Measurements from ENCODE around the gene LRRC74B.
"Not testable (repeated sequence)": the region's sequence is repeated elsewhere in the genome, so short reads cannot be mapped to it uniquely, and the experiment has no call there.

LRRC74B gene

DNA sequence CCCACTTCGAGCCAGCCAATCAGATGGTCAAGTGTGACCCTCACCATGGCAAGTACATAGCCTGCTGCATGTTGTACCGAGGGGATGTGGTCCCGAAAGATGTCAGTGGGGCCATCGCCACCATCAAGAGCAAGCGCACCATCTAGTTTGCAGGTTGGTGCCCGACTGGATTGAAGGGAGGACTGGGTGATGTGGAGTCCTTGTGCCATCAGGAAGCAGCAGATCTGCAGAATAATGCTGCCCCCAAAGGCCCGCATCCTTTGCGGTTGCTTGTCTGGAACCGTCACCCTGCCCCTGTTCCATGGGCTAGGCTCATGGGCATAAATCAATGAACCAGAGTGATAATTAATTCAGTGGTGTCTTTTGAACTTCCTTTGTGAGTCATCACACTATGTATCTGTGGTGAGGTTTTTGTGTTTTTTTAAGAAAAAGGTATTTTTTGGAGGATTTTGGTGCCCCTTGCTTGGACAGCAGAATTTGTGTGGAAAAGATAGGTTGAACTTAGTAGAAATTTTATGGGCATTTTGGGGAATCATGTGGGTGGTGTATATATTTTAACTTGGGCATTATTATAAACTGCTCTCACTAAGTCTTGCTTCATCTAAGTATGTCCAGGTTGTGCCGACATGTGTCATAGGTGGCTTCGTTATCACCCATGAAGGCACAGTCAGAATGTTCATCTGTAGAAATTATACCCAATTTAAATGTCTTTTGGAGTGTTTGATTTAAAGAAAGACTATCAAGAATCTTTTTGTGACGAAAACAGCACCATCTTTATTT is 22.3 kb downstream of the LRRC74B start:
- H3K9me3 ChIP-seq (ENCODE audit: severe bottlenecking): no peaks in the 10 kb centered on the region
- DNase-seq: no peak

DNA sequence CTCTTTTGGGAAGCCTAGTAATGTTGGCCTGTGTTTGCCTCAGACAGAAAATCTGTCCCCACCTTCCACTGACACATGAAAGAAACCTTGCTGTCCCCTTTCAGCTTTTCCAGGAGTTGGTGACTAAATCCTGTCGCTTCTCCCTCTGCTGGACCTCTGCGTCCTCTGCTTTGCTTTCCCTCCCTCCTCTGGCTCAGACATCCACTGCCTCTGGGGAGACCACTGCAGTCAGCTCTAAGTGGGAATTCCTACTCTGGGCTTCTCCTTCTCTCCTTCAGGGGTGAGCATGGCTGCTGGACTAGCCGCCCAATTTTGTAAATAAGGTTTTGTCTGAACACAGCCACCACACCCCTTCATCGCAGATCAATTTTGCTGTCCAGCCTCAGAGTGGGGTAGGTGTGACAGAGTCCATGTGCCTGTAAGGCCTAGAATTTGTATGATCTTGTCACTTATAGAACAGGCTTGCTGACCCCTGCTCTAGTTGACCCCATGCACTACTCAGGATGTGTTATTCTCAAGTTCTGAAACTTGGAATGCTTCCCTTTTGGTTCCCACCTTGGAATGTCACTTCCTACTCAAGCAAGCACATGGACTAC is 23.0 kb downstream of the LRRC74B start:
- no peak for DNase-seq
- no peaks in the 10 kb centered on the region for H3K36me3 ChIP-seq
- H3K9me3 ChIP-seq (ENCODE audit: severe bottlenecking): no peaks in the 10 kb centered on the region
- TF ChIP-seq, protein P1, sequence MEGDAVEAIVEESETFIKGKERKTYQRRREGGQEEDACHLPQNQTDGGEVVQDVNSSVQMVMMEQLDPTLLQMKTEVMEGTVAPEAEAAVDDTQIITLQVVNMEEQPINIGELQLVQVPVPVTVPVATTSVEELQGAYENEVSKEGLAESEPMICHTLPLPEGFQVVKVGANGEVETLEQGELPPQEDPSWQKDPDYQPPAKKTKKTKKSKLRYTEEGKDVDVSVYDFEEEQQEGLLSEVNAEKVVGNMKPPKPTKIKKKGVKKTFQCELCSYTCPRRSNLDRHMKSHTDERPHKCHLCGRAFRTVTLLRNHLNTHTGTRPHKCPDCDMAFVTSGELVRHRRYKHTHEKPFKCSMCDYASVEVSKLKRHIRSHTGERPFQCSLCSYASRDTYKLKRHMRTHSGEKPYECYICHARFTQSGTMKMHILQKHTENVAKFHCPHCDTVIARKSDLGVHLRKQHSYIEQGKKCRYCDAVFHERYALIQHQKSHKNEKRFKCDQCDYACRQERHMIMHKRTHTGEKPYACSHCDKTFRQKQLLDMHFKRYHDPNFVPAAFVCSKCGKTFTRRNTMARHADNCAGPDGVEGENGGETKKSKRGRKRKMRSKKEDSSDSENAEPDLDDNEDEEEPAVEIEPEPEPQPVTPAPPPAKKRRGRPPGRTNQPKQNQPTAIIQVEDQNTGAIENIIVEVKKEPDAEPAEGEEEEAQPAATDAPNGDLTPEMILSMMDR (IDR thresholded peaks at IDR 0.05; ENCODE audit: low read depth, low read length): no peak
- no peaks in the 10 kb centered on the region for H3K27me3 ChIP-seq (ENCODE audit: insufficient read depth, low read depth, severe bottlenecking)
- no peak overlapping the region for H3K27ac ChIP-seq
- no peak overlapping the region for H3K4me3 ChIP-seq (ENCODE audit: low read depth, low read length)

More for the DNA sequence above, 22.3 kb downstream of the LRRC74B start:
- H3K4me3 ChIP-seq (ENCODE audit: low read depth, low read length): no peak overlapping the region
- no peak overlapping the region for H3K27ac ChIP-seq
- H3K27me3 ChIP-seq (ENCODE audit: insufficient read depth, low read depth, severe bottlenecking): no peaks in the 10 kb centered on the region
- H3K36me3 ChIP-seq: no peaks in the 10 kb centered on the region
- TF ChIP-seq, protein P1 (IDR thresholded peaks at IDR 0.05; ENCODE audit: low read depth, low read length): no peak

DNA sequence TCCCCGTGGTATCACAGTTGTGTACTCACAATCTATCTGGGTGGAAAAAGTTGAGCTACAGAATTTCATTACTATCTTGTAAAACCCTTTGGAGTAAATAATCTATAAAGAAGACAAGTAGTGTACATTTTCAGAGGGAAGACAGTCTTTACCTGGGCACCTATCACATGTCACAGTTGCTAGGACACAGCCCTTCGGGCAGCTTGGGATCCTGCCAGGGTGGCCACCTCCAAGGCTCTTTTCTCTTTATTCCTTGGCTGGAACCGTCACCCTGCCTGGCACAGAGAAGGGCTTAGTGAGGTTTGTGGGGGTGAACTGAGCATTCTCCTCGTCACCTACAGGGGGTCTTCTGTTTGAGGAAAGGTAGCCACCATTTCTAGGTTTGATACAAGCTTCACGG is 23.6 kb downstream of the LRRC74B start:
- Histone ChIP-seq H3K27ac (no peak overlapping the region), H3K27me3 (ENCODE audit: insufficient read depth, low read depth, severe bottlenecking) (no peaks in the 10 kb centered on the region), H3K9me3 (ENCODE audit: severe bottlenecking) (no peaks in the 10 kb centered on the region), H3K4me3 (ENCODE audit: low read depth, low read length) (no peak overlapping the region), H3K36me3 (no peaks in the 10 kb centered on the region)
- TF ChIP-seq, protein P1 (IDR thresholded peaks at IDR 0.05; ENCODE audit: low read depth, low read length): no peak
- no peak for DNase-seq

DNA sequence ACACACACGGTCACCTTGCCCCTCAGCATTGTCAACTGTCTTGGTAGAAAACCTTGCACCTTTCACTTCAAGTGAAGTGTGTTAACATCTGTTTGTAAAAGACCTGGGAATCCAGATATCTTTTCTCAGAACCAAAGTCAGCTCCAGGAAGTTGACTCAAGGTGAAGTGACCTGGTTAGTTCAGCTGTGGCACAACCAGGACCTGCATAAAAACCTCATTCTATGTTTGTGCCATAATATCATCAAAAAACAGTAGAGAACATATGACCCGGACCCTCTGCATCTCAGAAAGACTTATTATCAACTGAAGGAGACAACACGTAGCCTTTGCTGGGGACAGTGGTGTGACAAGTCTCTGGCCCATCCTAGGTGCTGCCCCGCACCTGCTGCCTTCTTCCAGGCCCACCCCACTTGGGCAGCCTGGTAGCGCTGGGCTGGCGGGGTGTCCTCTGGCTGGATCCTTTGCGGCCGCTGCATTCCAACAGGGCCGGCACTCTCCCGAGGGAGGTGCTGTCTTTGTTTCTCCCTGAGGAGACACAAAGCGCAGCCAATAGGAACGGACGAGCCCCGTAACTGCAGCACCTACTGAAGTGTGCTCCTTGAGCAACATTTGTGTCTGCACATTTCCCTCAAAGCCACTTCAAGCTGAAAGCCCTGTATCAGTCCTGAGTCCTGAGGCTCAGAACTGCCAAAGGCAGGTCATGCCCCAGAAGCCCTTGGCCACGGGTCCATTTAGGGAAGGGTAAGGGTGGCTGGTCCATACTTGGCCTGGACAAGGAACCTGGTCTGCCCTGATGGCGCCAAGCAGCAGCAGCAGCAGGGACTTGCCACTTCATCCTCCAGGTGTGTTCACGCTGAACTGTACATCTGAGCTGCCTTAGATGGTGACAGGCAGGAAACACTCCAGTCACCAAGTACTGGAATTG is 25.2 kb downstream of the LRRC74B start:
- Histone ChIP-seq H3K4me3 (ENCODE audit: low read depth, low read length) (no peak overlapping the region), H3K27me3 (ENCODE audit: insufficient read depth, low read depth, severe bottlenecking) (no peaks in the 10 kb centered on the region), H3K27ac (no peak overlapping the region), H3K9me3 (ENCODE audit: severe bottlenecking) (no peaks in the 10 kb centered on the region), H3K36me3 (no peaks in the 10 kb centered on the region)
- no peak for DNase-seq
- TF ChIP-seq, protein P1 (IDR thresholded peaks at IDR 0.05; ENCODE audit: low read depth, low read length): no peak

DNA sequence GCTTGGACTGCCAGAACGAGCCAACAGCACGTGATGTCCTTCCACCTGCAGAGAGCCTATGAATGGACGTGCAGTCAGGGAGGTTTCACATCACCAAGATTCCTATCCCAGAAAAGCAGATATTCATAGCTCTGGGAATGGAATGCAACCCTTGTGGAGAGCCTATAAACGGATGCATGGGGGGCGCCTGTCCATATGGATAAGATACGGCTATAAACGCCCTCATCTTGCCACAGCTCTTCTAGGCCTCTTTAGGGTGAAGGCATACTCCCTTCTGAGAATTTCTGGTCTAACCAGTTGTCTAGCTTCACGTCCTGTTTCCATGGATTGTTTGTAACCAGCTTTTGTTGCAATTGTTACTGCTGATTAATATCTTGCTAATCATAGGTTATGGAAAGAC is 26.1 kb downstream of the LRRC74B start:
- not testable (repeated sequence) for DNase-seq; H3K36me3 ChIP-seq; H3K27me3 ChIP-seq (ENCODE audit: insufficient read depth, low read depth, severe bottlenecking); H3K4me3 ChIP-seq (ENCODE audit: low read depth, low read length); H3K27ac ChIP-seq; H3K9me3 ChIP-seq (ENCODE audit: severe bottlenecking)

DNA sequence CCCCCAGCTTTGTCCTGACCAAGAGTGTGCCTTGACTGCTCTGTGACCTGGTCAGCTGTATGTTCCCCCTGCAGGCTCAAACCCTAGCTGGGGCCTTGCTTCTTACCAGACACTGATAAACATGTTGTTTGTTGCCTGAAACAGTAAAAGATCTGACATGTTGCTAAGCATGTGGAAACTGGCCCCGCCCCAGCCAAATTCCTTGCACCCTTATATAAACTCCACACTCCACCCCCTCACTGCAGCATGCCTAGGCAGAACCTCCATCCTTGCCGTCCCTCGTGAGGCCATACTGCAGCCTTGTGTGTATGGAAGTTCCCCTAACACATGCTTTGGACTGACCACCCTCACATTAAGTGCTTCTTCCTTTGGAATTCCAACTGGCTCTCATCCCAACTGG is 27.3 kb downstream of the LRRC74B start:
- Histone ChIP-seq H3K27ac (no peak overlapping the region), H3K4me3 (ENCODE audit: low read depth, low read length) (no peak overlapping the region), H3K9me3 (ENCODE audit: severe bottlenecking) (no peaks in the 10 kb centered on the region), H3K27me3 (ENCODE audit: insufficient read depth, low read depth, severe bottlenecking) (no peaks in the 10 kb centered on the region), H3K36me3 (no peaks in the 10 kb centered on the region)
- DNase-seq: no peak
- TF ChIP-seq, protein P1 (IDR thresholded peaks at IDR 0.05; ENCODE audit: low read depth, low read length): no peak
